OCI-LY3 (cell line): Measurements from ENCODE around the gene HIVEP3.
A peak's percentile ranks its signal among the peaks of the same experiment; 100 is the strongest.

ENCODE experiments used
- H2AFZ ChIP-seq: fragments of 200-600, 300-600 bp; shearing (Covaris generic); 2 replicates; pipeline ENCODE4 v1.6.0; 2014; ENCODE audit warnings: antibody characterized with exemption, low read depth, low read length
- H3K27ac ChIP-seq: fragments of 200-600, 300-600 bp; sonication (generic); 2 replicates; pipeline ENCODE4 v1.5.1; 2014; ENCODE audit warnings: mild to moderate bottlenecking, low read length, moderate library complexity, mixed read lengths
- H3K27me3 ChIP-seq: fragments of 200-600, 300-600 bp; sonication (generic); 2 replicates; pipeline ENCODE4 v1.6.1; 2014; ENCODE audit warnings: low read depth, low read length, mixed read lengths
- H3K36me3 ChIP-seq: fragments of 200-600, 300-600 bp; sonication (generic); replicated peaks from 2 replicates; pipeline ENCODE3; 2014; ENCODE audit warnings: low read depth, low read length, mixed read lengths
- H3K4me1 ChIP-seq: fragments of 300-600, 200-600 bp; sonication (generic); 2 replicates; pipeline ENCODE4 v1.6.1; 2014; ENCODE audit warnings: low read length, mixed read lengths
- H3K4me2 ChIP-seq: fragments of 200-600, 300-600 bp; sonication (generic); 2 replicates; pipeline ENCODE4 v1.6.1; 2014; ENCODE audit warnings: low read length, mixed read lengths
- H3K4me3 ChIP-seq: fragments of 300-600, 200-600 bp; sonication (generic); 2 replicates; pipeline ENCODE4 v1.5.1; 2014; ENCODE audit warnings: antibody characterized with exemption, mild to moderate bottlenecking, low read length, moderate library complexity
- H3K79me2 ChIP-seq: fragments of 300-600, 200-600 bp; shearing (Covaris generic); 2 replicates; pipeline ENCODE4 v1.6.1; 2014; ENCODE audit warnings: mild to moderate bottlenecking, low read length, mixed read lengths
- H3K9ac ChIP-seq: fragments of 300-600, 200-600 bp; shearing (Covaris generic); 2 replicates; pipeline ENCODE4 v1.6.0; 2014; ENCODE audit warnings: mild to moderate bottlenecking, low read length, moderate library complexity
- H3K9me3 ChIP-seq: fragments of 200-600, 300-600 bp; shearing (Covaris generic); 2 replicates; pipeline ENCODE4 v1.6.1; 2014; ENCODE audit warnings: low read length, mixed read lengths; ENCODE audit not compliant: insufficient read depth
- H4K20me1 ChIP-seq: fragments of 200-600, 300-600 bp; sonication (generic); 2 replicates; pipeline ENCODE4 v1.6.1; 2016; ENCODE audit warnings: low read length, mixed read lengths; ENCODE audit not compliant: insufficient read depth
- CTCF ChIP-seq: fragments of 200-600, 300-600 bp; sonication (generic); IDR thresholded peaks from 2 replicates; pipeline ENCODE4 v1.5.1; 2014; ENCODE audit warnings: antibody characterized with exemption, low read length, low read depth
- EZH2phosphoT487 ChIP-seq: fragments of 200-600 bp; shearing (Covaris generic); IDR thresholded peaks from 2 replicates; pipeline ENCODE4 v1.6.1; 2018; ENCODE audit warnings: antibody characterized with exemption, mixed run types, low read depth

Gene HIVEP3

GRCh38 chr1:41488040-41488951, 430.4 kb downstream of the HIVEP3 start:
- H3K9me3 ChIP-seq, result no peaks in the 10 kb centered on the region
- H3K27me3 ChIP-seq, result no peaks in the 10 kb centered on the region
- H2AFZ ChIP-seq, result no peak overlapping the region
- no peaks in the 10 kb centered on the region for H4K20me1 ChIP-seq
- H3K79me2 ChIP-seq, result no peaks in the 10 kb centered on the region
- H3K4me1 ChIP-seq, result peaks cover 52% of the 10 kb centered on the region
- H3K4me2 ChIP-seq, result peak overlapping the region; percentile 99
- H3K27ac ChIP-seq, result peak overlapping the region; percentile 96
- no peak for TF ChIP-seq EZH2phosphoT487
- no peak for TF ChIP-seq CTCF
- H3K36me3 ChIP-seq, result no peaks in the 10 kb centered on the region
- H3K9ac ChIP-seq, result peak overlapping the region; percentile 55; the same call in 1 of the 2 replicates
- H3K4me3 ChIP-seq, result peak overlapping the region; percentile 49

DNA sequence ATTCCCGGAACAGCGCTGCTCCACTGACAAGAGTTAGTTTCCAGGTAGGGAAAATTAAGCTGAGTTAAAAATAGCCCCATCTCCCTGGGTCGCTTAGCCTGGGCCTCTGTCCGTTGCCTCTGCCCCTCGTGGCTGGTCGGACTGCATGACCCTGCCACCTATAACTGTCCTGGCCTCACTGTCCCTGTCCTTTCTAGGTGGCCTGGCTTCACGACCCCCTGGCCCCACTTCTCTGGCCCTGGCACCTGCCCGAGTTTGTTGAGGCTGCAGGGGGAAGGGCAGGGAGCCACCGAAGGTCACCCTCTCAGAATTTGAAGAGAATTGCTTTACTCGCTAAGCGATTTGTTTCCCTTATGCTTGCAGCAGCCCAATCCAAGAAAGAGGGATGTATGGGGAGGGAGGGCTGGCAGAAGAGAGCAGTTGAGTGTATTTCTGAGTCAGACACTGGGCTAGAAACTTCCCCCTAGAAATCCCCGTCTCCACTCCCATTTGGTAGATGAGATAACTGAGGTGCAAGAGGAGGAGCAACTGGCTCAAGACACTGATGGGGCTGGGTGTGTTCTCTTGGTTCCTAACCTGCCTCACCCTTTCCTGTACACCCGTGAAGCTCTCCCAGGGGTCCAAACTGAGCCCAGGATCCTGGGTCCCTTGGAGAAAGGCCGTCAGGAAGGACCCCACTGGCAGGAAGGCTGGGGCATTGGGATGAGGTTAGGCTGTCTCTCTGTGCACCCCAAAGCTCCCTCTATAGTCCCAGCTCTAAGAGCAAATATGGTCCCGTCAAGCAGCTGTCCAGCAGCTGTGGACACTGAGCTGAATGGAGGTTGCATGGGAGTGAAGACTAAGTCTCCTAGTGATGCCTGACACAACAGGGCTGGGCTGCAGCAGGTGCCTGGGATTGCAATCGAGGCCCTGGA, 431.3 kb downstream of the HIVEP3 start:
- H3K27ac ChIP-seq, result peak overlapping the region; percentile 96

GRCh38 chr1:41486371-41487125, 432.2 kb downstream of the HIVEP3 start:
- no peaks in the 10 kb centered on the region for H4K20me1 ChIP-seq
- H3K4me3 ChIP-seq, result peak overlapping the region; percentile 77
- TF ChIP-seq EZH2phosphoT487 (no peak), CTCF (no peak)
- H3K27me3 ChIP-seq, result no peaks in the 10 kb centered on the region
- no peaks in the 10 kb centered on the region for H3K9me3 ChIP-seq
- no peak overlapping the region for H2AFZ ChIP-seq
- H3K4me2 ChIP-seq, result peak overlapping the region; percentile 99
- no peaks in the 10 kb centered on the region for H3K79me2 ChIP-seq
- H3K36me3 ChIP-seq, result no peaks in the 10 kb centered on the region
- H3K27ac ChIP-seq, result peak overlapping the region; percentile 96
- H3K9ac ChIP-seq, result peak overlapping the region; percentile 79
- peaks cover 61% of the 10 kb centered on the region for H3K4me1 ChIP-seq

More for the DNA sequence above, 431.3 kb downstream of the HIVEP3 start:
- H3K4me1 ChIP-seq, result peaks cover 58% of the 10 kb centered on the region
- H3K4me3 ChIP-seq, result peak overlapping the region; percentile 77
- no peaks in the 10 kb centered on the region for H3K9me3 ChIP-seq
- H4K20me1 ChIP-seq, result no peaks in the 10 kb centered on the region
- TF ChIP-seq EZH2phosphoT487 (no peak), CTCF (no peak)
- H3K4me2 ChIP-seq, result peak overlapping the region; percentile 99
- peak overlapping the region; percentile 79 for H3K9ac ChIP-seq
- no peaks in the 10 kb centered on the region for H3K79me2 ChIP-seq
- H3K27me3 ChIP-seq, result no peaks in the 10 kb centered on the region
- H2AFZ ChIP-seq, result no peak overlapping the region
- H3K36me3 ChIP-seq, result no peaks in the 10 kb centered on the region
